Mesothelial cell of epicardium (in vitro differentiated cells): Measurements from ENCODE around the gene VPS52. TPM values are rescaled to one million over a fixed set of nuclear protein-coding genes. Genes with fewer than 3 reads are reported as not detected.
A peak's percentile ranks its signal among the peaks of the same experiment; 100 is the strongest.

ENCODE experiments used
- DNase-seq, 2 experiments: peaks; one replicate each; pipeline ENCODE4 v3.0.0; 2021; ENCODE audit warnings: low spot score in 2 of 2; ENCODE audit not compliant: unreplicated experiment in 2 of 2
- H3K27ac Mint-ChIP-seq: 2 replicates; pipeline ENCODE4 v1.8.0; 2021; ENCODE audit warnings: mixed read lengths
- H3K27me3 Mint-ChIP-seq: 2 replicates; pipeline ENCODE4 v1.8.0; 2021; ENCODE audit warnings: low read depth, mixed read lengths
- H3K36me3 Mint-ChIP-seq: 2 replicates; pipeline ENCODE4 v1.8.0; 2021; ENCODE audit warnings: mixed read lengths
- H3K4me1 Mint-ChIP-seq: 2 replicates; pipeline ENCODE4 v1.8.0; 2021; ENCODE audit warnings: mixed read lengths
- H3K4me3 Mint-ChIP-seq: 2 replicates; pipeline ENCODE4 v1.8.0; 2021; ENCODE audit warnings: mild to moderate bottlenecking, moderate library complexity, mixed read lengths
- H3K9me3 Mint-ChIP-seq: 2 replicates; pipeline ENCODE4 v1.8.0; 2021; ENCODE audit warnings: mixed read lengths
- total RNA-seq: library from RNA; stranded (reverse); gene quantifications from 3 replicates; pipeline ENCODE4 v1.2.1, GENCODE V29; 2021
- TF ChIP-seq, protein P1 (sequence below): fragments of 200-600 bp; sonication (generic); IDR thresholded peaks from one replicate; pipeline ENCODE4 v1.5.0; 2021; ENCODE audit warnings: antibody characterized with exemption; ENCODE audit not compliant: unreplicated experiment

The VPS52 gene
- total RNA-seq, 1 donor from 2014 or later: 69.8 TPM

GRCh38 chr6:33317669-33318425, 46.2 kb upstream of the VPS52 start, which contains the start of gene ZBTB22:
Gene ZBTB22, minus strand, starts transcription at chr6:33317744. Its CDS starts 828 bp downstream, at chr6:33316916.
- peak within 1 kb of the TSS; percentile 99 for H3K4me3 Mint-ChIP-seq
- peak within 1 kb of the TSS; percentile 100 for H3K27ac Mint-ChIP-seq
- peaks cover 21% of the 10 kb centered on the region for H3K36me3 Mint-ChIP-seq
- peak; percentile 96 to 97 for DNase-seq
- peaks cover 69% of the 10 kb centered on the region for H3K4me1 Mint-ChIP-seq
- H3K9me3 Mint-ChIP-seq: no peaks in the 10 kb centered on the region
- TF ChIP-seq, protein P1, sequence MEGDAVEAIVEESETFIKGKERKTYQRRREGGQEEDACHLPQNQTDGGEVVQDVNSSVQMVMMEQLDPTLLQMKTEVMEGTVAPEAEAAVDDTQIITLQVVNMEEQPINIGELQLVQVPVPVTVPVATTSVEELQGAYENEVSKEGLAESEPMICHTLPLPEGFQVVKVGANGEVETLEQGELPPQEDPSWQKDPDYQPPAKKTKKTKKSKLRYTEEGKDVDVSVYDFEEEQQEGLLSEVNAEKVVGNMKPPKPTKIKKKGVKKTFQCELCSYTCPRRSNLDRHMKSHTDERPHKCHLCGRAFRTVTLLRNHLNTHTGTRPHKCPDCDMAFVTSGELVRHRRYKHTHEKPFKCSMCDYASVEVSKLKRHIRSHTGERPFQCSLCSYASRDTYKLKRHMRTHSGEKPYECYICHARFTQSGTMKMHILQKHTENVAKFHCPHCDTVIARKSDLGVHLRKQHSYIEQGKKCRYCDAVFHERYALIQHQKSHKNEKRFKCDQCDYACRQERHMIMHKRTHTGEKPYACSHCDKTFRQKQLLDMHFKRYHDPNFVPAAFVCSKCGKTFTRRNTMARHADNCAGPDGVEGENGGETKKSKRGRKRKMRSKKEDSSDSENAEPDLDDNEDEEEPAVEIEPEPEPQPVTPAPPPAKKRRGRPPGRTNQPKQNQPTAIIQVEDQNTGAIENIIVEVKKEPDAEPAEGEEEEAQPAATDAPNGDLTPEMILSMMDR: no peak
- H3K27me3 Mint-ChIP-seq: no peaks in the 10 kb centered on the region

DNA sequence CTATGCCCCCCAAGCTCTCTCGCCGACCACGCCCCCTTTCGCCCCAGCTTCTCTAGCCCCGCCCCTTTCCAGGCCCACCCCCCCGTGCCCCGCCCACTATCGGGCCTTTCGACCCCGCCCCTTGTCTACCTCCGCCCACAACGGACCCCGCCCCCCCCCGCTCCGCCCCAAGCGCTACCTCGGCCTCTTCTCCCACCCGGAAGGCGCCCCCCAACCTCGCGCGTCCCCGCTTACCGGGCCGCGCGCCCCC, 45.7 kb upstream of the VPS52 start:
- Mint-ChIP-seq H3K27me3 (no peaks in the 10 kb centered on the region), H3K36me3 (peaks cover 21% of the 10 kb centered on the region), H3K9me3 (no peaks in the 10 kb centered on the region), H3K27ac (peak overlapping the region; percentile 86), H3K4me1 (peaks cover 69% of the 10 kb centered on the region), H3K4me3 (peak overlapping the region; percentile 94)
- TF ChIP-seq, protein P1: no peak
- peak in 1 of 2 experiments; percentile 64 for DNase-seq

GRCh38 chr6:33316603-33317418, 45.1 kb upstream of the VPS52 start:
- Mint-ChIP-seq H3K4me1 (peaks cover 69% of the 10 kb centered on the region), H3K27ac (peak overlapping the region; percentile 87), H3K36me3 (peaks cover 21% of the 10 kb centered on the region), H3K27me3 (no peaks in the 10 kb centered on the region), H3K4me3 (peak overlapping the region; percentile 94), H3K9me3 (no peaks in the 10 kb centered on the region)
- TF ChIP-seq, protein P1: no peak
- no peak for DNase-seq

GRCh38 chr6:33315793-33316602, 44.3 kb upstream of the VPS52 start:
- Mint-ChIP-seq H3K4me1 (peaks cover 66% of the 10 kb centered on the region), H3K9me3 (no peaks in the 10 kb centered on the region), H3K4me3 (peak overlapping the region; percentile 94), H3K27ac (peak overlapping the region; percentile 87), H3K36me3 (peaks cover 21% of the 10 kb centered on the region), H3K27me3 (no peaks in the 10 kb centered on the region)
- TF ChIP-seq, protein P1: no peak
- DNase-seq: no peak

- peaks cover 16% of the 10 kb centered on the region for H3K36me3 Mint-ChIP-seq
Measured at GRCh38 chr6:33314943-33315792, 43.5 kb upstream of the VPS52 start.

More at GRCh38 chr6:33314943-33315792, 43.5 kb upstream of the VPS52 start:
- Mint-ChIP-seq H3K9me3 (no peaks in the 10 kb centered on the region), H3K4me3 (peak overlapping the region; percentile 94), H3K27ac (peak overlapping the region; percentile 98), H3K27me3 (no peaks in the 10 kb centered on the region), H3K4me1 (peaks cover 60% of the 10 kb centered on the region)
- DNase-seq: no peak
- TF ChIP-seq, protein P1: no peak
